ENCODE results near the gene SSR3. TPM values are rescaled to one million over a fixed set of nuclear protein-coding genes. Genes with fewer than 3 reads are reported as not detected.
A peak's percentile ranks its signal among the peaks of the same experiment; 100 is the strongest.

Gene SSR3
- total and polyA plus RNA-seq, 8 donors, result 30.4 to 190 (median 76.8) TPM

GRCh38 chr3:156539051-156539450, 15.9 kb downstream of the SSR3 start:
- Histone ChIP-seq H3K9me3 (no peaks in the 10 kb centered on the region), H3K36me3 (peaks cover 3 to 50% (median 42%) of the 10 kb centered on the region in 4 donors), H3K27me3 (no peaks in the 10 kb centered on the region), H3K27ac (no peak overlapping the region), H3K4me3 (no peak overlapping the region), H3K4me1 (peaks cover 8 to 54% (median 27%) of the 10 kb centered on the region in 4 donors)
- 73 to 85% (median 78%) methylated on average over 2 of the region's 2 CpGs for WGBS, 5 donors
- no peak for TF ChIP-seq POLR2A (IDR thresholded peaks at IDR 0.05)
- no peak for TF ChIP-seq POLR2AphosphoS5 (IDR thresholded peaks at IDR 0.05)
- TF ChIP-seq CTCF (IDR thresholded peaks at IDR 0.05), result no peak
- no peak for TF ChIP-seq EP300 (IDR thresholded peaks at IDR 0.05)
- intact Hi-C loops (cut with DNase I; ENCODE audit: low total_unique reads), result no loop called here
- no peak for DNase-seq

DNA sequence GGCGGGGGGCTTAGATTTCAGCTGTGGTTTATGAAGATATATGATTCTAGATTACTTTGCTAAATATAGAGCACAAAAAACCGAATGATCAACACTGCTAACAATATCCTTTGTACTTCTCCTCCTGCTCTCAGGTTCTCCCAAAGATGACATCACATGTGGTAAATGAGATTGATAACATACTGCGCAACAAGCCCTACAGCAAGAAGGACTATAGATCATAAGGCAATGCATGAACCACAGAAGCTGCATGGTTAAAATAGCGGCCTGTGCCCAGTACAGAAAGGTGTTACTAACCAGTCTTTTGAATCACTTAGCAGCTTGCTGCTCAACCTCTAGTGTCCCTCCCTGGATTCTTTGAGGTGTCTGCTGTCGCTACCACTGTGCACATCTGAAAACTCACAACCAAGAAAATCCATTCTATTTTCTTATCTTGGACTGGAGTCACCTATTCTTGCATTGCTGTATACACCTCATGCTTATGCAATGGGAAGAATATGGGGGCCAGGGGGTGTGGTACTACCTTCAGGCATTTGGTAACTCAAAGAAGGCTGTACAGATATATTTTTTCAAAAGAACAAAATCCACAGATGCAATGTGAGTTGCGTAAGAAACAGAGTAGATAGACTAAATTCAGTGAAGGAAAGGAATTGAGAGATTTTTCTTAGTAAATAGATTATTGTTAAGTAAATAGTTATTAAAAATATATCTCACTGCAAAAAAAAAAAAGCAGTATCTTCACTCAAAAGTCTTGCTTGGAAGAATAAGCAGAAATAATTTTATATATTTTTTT, 18.2 kb downstream of the SSR3 start:
- H3K36me3 ChIP-seq, result peaks cover 3 to 27% (median 18%) of the 10 kb centered on the region in 4 donors
- H3K27ac ChIP-seq, result peak overlapping the region in 1 of 5 donors; percentile 78
- 86 to 91% (median 87%) methylated on average over 6 of the region's 6 CpGs for WGBS, 5 donors
- no peak overlapping the region for H3K4me3 ChIP-seq
- intact Hi-C loops (cut with DNase I; ENCODE audit: low total_unique reads), result no loop called here
- TF ChIP-seq POLR2A (IDR thresholded peaks at IDR 0.05) (no peak), CTCF (IDR thresholded peaks at IDR 0.05) (no peak), EP300 (IDR thresholded peaks at IDR 0.05) (no peak), POLR2AphosphoS5 (IDR thresholded peaks at IDR 0.05) (no peak)
- peaks cover 5 to 38% (median 23%) of the 10 kb centered on the region in 4 donors for H3K4me1 ChIP-seq
- H3K27me3 ChIP-seq, result no peaks in the 10 kb centered on the region
- no peak for DNase-seq
- no peaks in the 10 kb centered on the region for H3K9me3 ChIP-seq

GRCh38 chr3:156535798-156536197, 19.1 kb downstream of the SSR3 start:
- H3K4me3 ChIP-seq, result no peak overlapping the region
- peaks cover 3 to 23% (median 20%) of the 10 kb centered on the region in 4 donors for H3K36me3 ChIP-seq
- H3K27ac ChIP-seq, result peak overlapping the region in 4 of 5 donors; percentile 26 to 78 (median 66)
- WGBS, 5 donors, result 96 to 100% (median 97%) methylated on average over 2 of the region's 2 CpGs
- H3K9me3 ChIP-seq, result no peaks in the 10 kb centered on the region
- intact Hi-C loops (cut with DNase I; ENCODE audit: low total_unique reads), result no loop called here
- TF ChIP-seq POLR2AphosphoS5 (IDR thresholded peaks at IDR 0.05) (no peak), CTCF (IDR thresholded peaks at IDR 0.05) (no peak), EP300 (IDR thresholded peaks at IDR 0.05) (no peak), POLR2A (IDR thresholded peaks at IDR 0.05) (no peak)
- H3K27me3 ChIP-seq, result no peaks in the 10 kb centered on the region
- H3K4me1 ChIP-seq, result peaks cover 5 to 38% (median 20%) of the 10 kb centered on the region in 4 donors
- DNase-seq, result no peak

DNA sequence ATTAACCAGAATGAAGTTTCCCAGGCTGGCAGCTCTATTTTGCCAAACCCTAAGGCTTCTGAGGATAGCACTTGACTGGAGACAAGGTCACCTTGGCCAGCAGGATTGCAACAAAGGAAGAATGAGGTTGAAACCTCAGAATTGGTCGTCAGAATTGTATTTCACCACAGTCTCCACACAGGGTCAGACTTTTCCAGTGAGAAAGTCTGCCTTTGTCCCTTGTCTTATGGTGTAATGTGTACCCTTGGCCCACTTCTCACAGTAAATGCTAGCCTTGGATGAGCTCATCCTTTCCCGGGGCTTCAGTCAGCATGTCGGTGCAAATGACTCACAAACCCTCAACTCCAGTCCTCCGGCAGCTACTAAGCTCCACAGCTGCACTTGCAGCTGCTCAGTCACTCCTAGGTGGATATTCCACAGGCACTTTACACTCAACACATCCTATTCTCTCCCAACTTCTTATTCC, 19.7 kb downstream of the SSR3 start:
- no peak overlapping the region for H3K4me3 ChIP-seq
- DNase-seq, result peak; percentile 29 to 92
- TF ChIP-seq CTCF (IDR thresholded peaks at IDR 0.05) (no peak), POLR2AphosphoS5 (IDR thresholded peaks at IDR 0.05) (peak in 2 of 3 donors; percentile 68 to 88)
- H3K27me3 ChIP-seq, result no peaks in the 10 kb centered on the region
- H3K36me3 ChIP-seq, result peaks cover 3 to 25% (median 19%) of the 10 kb centered on the region in 4 donors
- intact Hi-C loops (cut with DNase I; ENCODE audit: low total_unique reads), result no loop called here
- H3K9me3 ChIP-seq, result no peaks in the 10 kb centered on the region
- H3K4me1 ChIP-seq, result peaks cover 5 to 38% (median 20%) of the 10 kb centered on the region in 4 donors
- WGBS, 5 donors, result 20 to 33% (median 23%) methylated on average over 4 of the region's 4 CpGs
- peak overlapping the region in 4 of 5 donors; percentile 26 to 78 (median 66) for H3K27ac ChIP-seq

Data from stomach (tissue), 9 donors.